Left ventricle myocardium superior (tissue), 1 donor: ENCODE results near the gene ANKRD63. TPM values are rescaled to one million over a fixed set of nuclear protein-coding genes. Genes with fewer than 3 reads are reported as not detected.
A peak's percentile ranks its signal among the peaks of the same experiment; 100 is the strongest.

Source experiments
- ATAC-seq: fragments of 200-7000 bp; cut with Tn5 transposase; one replicate; pipeline ENCODE4 v1.9.1; 2020; ENCODE audit warnings: mild to moderate bottlenecking, moderate library complexity
- DNase-seq: peaks from one replicate; pipeline ENCODE4 v3.0.0-alpha.2; 2020
- intact Hi-C: fragments of 100-400 bp; cut with micrococcal nuclease; formaldehyde crosslinking; loops from one replicate; pipeline ENCODE4 v1.11.0; 2022
- total RNA-seq: library from RNA; stranded (reverse); fragmentation: NEBNext Ultra II Directional; extraction: Animal tissue kit (Norgen Biotek cat#: 25700); gene quantifications from one replicate; pipeline ENCODE4 v1.2.1, GENCODE V29; 2021
- donor health status: DM: no; HTN: yes; CAD: no; lungs with severe emphysema.

The ANKRD63 gene
- total RNA-seq, 1 donor from 2014 or later: 1.0 TPM

DNA sequence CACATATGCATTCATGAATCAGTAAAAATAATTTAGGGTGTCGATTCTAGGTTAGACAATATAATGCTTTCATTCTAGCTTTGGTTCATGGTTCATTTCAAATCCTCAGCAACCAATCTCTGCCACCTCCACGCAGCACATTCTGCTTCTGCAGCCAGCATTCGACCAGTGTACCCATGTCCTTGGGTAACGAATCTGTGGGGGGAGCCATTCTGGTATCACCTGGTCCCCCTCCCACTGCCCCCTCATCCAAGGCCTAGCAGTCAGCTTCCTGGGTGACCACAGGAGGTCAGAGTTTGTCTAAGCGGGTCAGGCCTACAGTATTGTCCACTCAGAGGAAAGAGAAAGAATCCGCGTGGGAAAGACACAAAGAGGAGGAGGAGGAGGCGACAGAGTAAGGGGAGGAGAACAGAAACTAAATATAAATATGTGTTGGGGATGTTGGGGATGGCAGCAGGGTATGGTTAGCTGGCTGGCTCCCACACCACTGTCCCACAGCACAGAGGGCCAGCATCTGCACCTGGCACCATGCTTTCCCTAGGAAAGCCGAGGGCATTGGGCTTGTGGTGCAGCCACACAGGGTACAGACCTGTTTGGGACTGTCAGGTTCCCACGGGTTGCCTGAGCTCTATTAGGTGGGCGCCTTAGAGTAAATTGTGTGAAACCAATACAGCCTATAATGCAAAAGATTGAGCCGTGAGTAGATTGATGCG is 31.9 kb downstream of the ANKRD63 start:
- DNase-seq (peak; percentile 15), ATAC-seq (no peak)
- intact Hi-C loops: no loop called here

DNA sequence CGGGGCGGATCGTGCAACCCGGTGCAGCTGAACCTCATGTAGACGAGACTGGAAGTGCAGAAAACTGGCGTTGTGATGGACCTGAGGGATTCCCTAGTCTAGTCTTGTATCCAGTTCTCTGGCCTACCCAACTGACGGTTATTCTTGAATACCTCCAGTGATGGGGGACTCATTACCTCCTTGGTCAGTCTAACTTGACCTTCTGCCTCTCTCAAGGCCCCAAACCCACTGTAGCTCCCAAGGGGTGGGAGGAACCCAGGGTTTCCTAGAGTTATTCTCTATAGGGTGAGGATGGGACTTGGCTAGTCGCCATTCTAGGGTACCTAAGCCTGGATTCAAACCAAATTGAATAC is 32.6 kb downstream of the ANKRD63 start:
- intact Hi-C loops: no loop called here
- DNase-seq: no peak
- no peak for ATAC-seq

DNA sequence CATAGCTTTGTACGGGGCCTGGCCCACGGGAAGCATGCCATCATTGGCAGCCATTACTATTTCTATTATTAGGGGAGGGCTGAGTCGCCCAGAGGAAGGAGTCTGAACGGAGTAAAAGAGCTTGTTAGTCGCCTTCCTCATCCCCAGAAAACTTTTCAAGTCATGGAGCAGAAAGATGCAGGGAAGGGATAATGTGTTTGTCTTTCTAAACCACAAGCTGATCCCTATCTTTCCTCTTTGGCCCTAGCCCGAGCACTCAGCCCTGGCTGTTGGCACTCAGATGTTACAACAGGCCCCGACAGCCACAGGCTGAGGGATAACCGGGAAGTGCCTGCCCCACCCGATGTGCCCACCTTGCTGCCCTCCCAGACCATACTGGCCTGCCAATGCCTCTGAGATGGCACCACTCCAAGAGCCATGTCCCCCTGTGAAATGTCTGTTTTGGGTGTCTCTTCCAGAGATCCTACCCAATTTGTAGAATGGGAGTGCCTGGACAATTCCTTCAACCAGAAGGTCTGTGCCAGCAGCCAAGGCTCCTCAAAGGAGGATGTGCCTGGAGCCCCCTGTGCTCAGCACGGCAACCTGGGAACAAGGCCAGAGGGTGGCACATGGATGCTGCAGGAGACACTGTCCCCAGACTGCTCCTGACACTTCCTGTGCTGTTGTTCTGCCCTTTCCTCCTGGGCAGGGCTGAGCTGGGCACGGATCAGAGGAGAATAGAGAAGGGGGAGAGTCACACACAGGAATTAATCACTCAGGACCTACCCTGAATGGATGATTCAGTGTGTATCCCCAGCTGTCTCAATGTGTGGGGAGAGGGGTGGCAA is 33.2 kb downstream of the ANKRD63 start:
- DNase-seq (peak; percentile 44), ATAC-seq (peak; percentile 34)
- intact Hi-C loops: no loop called here

DNA sequence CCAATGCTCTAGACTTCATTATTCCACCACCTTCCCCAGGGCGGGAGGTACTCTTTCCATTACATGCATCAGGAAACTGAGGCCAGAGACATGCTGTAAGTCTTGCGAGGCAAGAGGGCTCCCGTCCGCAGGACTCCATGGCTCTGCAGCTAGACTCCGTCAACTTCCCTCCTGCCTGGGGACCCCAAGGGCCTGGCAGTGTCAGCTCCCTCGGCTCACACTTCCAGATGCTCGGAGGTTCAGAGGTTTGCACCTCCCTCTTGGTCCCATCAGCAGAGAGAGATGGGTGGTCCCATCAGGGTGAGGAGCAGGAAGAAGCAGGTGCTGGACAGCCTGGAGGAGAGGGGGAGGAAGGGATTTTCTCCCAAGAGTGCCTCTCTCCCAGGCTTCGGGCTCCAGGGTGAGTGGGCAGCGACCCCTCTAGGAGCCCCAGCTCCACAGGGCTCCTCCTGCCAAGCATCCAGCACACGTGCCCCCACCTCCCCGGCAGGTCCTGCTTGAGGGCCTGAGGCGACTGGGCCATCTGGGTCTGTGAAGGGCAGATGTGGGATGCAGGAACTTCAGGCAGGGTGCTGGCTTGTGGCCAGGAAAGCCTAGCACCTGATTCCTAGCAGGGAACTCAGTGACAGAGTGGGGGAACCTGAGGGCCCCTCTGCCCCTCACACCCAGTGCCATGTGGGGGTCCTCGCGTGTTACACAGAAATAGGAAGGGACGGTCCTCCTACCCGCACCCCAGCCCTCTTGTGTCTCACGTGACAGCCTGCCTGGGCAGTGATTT is 34.7 kb downstream of the ANKRD63 start:
- ATAC-seq: no peak
- DNase-seq: no peak
- intact Hi-C loops: no loop called here

DNA sequence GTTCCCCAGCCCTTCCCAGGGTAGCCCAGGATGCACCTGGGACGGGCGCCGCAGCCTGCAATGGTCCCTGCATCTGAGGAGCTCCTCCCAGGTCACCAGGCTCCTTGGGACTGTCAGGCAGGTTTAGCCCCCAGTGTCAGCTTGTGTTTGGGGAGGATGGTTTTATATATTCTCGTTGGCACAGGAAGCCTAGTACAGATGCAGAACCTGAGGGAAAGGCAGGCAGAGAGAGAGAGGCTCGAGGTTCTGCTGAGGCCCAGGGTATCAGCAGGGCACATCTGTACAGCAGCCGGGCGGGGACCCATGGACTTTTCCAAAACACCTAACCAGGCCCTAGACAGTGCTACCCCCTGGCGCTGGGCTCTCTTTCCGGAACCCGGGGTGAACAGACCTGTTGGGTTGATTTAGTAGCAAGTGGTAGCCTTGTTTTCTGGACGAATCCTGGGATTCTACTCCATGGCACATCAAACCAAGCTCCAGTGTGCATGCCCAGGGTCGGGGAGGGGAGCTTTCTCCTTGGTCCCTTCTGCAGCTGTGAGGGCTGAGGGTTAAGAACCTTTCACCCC is 35.4 kb downstream of the ANKRD63 start:
- ATAC-seq (no peak), DNase-seq (no peak)
- intact Hi-C loops: no loop called here

DNA sequence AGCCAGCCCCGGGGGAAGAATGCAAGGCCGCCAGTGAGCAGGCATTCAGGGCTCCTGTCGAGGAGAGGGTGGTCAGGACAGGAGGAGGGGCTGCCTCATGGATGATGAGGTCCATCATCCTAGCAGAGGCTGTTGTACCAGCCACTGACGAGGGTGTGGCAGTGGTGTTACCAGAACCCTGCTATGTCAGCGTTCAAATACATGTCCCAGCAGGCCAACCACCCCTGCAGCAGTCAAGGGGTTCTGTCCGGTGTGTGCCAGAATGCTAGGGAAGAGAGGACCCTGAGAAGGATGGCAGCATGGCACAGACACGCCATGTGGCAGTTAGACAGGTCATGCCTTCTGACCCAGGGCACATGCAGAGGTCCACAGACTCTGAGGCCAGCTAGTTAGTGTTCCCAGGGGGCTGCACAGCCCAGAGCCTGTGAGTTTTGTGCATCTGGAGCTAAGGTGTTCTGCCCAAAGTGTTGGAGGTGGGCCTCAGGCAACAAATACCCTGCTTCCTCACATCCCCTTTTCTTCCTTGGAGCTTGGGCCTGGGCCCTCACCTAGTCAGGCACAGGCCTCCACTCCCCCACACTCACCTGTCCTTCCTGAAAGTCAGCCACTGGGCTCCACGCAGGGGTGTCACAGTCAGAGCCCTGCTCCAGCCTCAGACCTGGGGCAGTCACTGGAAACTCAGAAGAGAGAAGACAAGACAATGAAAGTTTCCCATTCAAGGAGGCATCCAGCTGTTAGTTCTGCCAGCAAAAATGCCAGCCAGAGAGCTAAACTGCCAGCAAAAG is 36.2 kb downstream of the ANKRD63 start:
- no peak for DNase-seq
- intact Hi-C loops: no loop called here
- ATAC-seq: no peak

DNA sequence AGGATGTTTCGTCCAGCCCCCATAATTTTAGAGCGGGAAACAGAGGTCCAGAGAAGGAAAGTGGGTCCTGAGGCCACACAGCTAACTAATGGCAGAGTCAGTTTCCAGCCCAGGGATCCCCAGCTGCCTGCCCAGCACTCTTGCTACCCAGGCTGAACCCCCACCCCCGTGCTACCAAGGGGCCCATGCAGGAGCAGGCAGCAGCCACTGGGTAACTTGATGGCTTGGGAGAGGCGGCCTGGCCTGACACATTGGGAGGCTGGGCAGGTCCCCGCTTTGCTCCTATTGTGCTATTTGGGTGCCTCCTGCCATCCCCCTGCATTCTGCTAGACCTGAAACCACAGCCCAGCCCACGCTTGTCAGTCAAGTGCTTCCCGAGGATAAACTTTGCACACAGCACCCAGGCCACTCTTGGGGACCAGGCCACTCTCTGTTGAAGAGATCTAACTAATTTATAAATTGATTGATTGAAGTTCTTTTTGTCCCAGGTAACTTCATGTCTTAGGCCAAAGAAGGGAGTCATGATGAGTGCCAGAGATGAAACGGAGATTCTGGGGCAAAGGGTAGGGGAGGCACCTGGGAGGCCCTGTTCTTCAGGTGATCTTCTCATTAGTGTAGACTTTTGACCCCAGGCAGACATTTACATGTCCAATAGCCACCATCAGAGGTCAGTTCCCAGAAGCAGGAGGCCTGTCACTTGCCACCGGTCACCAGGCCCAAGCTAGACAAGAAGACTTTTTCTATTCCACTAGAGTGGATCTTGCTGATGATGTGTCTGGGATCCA is 37.0 kb downstream of the ANKRD63 start:
- no peak for ATAC-seq
- intact Hi-C loops: no loop called here
- no peak for DNase-seq

DNA sequence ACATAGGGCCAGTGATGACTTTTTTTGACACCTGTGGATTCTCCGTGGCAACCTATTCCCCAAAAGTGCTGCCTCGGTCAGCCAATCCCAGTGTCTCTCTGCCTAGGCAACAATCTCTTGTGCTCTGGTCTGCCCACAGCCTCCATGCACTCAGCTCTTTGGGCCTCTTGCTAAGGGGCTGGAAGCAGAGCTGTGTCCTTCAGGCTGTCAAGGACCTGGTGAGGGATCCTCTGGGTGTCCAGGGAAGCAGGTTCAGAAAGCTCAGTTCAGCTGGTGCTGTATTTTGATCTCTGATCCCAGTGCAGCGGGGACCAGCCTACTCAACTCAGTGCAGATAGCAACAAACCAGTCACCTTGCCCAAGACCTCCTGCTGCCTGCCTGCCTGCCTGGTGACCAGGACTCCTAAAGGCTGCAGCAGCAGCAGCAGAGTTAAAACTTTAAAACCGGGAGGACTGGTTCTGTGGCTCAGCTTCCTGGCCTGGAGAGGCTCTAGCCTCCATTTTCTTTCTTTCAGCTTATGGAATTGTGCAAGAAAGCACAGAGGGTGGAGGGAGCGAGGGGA is 37.8 kb downstream of the ANKRD63 start:
- intact Hi-C loops: no loop called here
- DNase-seq: no peak
- no peak for ATAC-seq

DNA sequence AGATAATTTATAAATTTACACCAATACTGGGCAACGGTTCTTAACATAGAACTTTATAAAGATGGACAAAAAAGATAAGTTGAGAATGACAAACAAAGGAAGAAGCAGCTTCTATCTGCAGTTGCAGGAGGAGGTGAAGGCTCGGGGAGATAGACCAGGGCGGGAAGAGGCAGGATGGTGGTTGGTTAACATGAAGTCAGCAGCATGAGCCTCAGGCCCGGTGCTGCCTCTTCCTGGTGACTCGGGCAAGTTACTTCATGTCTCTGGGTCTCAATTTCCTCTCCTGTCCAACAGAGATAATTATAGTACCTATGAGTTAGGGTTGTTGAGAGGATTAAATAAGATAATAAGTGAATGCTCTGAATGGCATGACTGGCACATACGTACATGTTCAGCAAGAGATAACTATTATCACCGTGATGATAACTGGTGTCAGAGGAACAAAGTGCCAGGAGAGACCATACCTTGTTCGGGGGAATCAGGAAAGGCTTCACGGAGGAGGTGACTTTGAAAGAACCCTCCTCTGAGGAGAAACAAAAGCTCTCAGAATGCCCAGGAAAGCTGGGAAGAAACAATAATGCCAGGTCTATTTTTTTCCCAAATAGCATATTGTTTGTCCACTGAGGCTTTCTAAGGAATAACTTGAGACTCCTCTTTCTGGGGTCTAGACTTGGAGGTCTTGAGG is 39.6 kb downstream of the ANKRD63 start:
- intact Hi-C loops: no loop called here
- ATAC-seq (no peak), DNase-seq (no peak)

DNA sequence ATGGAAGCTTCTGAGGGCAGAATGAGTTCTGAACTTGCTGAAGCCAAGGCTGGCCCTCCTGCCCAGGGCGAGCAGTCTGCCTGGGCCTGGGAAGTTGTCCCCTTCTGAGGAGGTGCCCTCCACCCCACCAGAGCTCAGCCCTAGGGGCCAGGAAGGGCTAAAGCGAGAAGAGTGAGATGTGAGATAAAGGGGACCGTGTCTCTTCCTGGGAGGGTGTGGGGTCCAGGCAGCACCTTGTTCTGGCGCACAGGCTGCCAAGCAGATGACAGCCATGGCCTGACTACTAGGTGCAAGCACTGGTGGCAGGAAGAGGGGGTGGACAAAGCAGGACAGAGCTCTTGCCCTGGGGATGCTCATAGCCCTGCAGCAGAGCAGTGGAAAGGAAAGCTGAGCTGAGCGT is 40.3 kb downstream of the ANKRD63 start:
- ATAC-seq: no peak
- intact Hi-C loops: no loop called here
- DNase-seq: no peak

DNA sequence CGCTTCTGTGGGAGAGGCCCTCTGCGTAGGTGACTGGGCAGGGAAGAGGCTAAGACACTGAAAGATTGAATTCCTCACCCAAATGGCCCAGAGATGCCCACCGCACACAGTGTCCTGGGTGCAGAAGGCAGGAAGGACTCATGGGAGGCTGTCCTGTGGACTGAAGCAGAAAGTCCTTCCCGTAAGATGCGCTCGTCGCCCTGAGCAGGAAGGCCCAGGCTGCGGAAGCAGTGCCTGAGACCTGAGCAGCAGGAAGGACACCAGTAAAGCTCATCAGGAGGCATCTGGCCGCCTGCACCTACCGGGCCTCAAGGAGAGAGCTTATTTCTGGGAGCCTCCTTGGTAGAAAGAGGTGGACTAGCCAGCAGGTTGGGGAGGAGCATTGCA is 40.7 kb downstream of the ANKRD63 start:
- intact Hi-C loops: no loop called here
- no peak for ATAC-seq
- DNase-seq: no peak

DNA sequence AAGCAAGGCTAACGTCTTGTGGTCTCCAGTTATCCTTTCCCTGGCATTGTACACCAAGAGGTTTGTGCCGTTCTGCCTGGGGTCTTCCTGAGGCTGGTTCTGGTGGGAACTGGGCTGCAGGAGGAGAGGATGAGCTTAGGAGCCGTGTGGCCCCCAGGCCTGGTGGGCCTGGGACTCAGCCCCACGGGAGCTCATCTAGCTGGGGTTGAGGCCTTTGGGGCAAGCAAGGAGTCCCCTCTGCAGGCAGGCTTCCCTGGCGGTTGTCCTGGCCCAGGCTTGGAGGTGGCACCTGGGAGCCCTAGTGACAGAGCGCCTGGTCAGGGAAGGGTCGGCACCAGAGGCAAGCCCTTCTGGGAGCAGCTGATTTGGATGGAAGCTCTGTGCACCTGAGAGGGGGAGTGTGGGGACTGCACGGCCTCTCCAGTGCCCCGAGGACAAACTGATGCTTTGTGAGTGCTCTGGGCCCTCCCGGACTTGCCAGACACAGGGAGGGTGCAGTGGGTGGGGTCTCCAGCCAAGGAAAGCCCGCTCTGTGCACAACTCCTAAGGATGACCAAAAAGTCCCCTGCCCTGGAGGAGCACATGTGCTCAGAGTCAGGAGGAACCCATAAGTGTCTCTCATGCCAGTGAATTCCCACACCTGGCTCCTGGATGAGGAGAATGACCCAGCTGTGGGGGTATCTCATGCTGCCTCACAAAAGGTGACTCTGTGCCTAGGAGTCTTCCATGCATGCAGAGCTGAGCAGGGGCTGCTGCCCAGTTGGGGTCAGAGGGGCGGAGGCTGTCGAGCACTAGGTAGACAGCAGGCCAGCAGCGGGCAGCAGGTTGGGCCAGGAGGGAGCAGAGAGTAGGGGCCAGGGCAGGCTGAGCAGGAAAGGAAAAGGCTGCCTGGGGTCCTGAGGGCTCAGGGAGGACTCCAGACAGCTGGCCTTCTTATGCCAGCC is 41.3 kb downstream of the ANKRD63 start:
- no peak for DNase-seq
- intact Hi-C loops: no loop called here
- ATAC-seq: no peak

DNA sequence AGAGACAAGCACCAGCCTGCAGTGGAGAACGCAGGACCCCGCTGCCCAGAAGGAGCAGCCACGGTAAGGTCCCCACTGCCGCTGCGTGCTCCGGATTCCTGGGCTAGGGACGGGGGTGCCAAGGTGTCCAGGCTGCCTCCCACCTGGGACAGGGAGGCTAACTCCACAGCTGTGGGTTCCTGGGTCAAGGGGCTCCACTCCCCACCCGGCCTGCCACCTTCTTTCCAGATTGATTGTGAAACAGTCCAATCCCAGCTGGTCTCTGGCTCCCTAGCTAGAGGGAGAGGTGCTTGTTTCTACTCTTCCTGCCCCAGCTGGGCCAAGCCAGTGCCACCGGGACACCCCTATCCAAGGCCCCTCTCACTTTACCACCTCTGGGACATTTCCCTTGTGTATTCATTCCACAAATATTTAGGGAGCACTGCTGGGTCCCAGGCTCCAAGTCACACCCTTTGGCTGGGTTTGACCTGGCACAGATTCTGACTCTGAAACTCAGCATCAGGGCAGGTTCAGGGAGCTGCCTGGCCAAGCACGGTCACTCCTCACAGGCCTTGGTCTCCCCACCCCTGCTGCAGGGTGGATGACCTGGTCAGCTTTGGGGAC is 42.1 kb downstream of the ANKRD63 start:
- ATAC-seq (no peak), DNase-seq (no peak)
- intact Hi-C loops: no loop called here

DNA sequence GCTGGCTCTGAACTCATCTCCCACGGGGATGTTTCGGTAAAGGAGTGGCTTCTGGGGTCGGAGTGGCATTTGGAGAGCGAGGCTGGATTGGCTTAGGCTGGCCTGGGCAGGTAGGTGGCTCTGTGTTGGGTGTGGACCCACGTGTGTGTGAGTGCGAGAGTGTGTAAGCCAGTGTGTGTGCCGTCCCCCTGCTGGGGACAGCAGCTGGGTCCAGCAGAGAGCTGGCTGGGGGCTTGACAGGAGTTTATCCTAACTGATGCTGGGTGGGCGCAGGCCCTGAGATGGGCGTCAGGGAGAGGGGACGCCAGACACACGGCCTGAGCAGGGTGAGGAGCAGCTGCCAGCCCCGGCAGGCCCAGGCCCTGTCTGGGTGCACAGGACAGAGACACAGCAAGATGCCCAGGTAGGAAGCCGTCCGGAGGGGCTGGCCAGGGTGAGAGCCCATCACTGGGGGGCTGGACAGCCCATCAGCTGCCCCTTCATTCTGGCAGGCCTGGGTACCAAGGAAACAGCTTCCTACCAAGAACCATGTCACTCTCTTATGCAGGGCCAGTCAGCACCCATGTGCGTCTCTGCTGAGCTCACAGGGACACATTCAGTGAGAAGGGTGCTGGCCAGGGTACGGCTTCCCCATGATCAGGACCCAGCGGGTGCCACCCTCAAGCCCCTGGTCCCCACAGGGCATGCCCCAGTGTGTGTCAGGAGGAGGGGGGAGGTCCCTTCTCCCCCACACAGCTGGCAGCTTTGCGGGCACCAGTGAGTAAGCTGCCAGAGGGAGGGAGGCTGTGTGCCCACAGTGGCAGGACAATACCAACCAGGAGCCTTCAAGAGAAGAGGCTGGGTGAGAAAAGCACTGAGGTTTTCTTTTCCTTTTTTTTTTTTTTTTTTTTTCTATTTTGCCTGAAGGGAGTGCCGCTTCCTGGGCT is 42.9 kb downstream of the ANKRD63 start:
- intact Hi-C loops: no loop called here
- DNase-seq (no peak), ATAC-seq (no peak)

DNA sequence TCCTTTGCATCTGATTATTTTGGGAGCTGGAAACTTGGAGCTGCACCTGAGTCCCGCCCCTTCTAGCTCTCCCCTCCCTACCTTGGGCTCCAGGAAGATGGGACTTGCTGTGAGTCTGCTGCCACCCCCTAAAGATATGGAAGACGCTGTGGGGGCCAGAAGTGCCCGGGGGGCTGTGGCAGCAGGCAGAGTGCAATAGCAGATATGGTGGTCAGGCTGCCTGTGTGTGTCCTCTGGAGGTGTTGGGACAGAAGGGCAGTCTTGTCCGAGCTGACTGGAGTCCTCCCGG is 43.5 kb downstream of the ANKRD63 start:
- DNase-seq: no peak
- ATAC-seq: no peak

More for the DNA sequence above, 43.5 kb downstream of the ANKRD63 start:
- intact Hi-C loops: no loop called here
